NCI-H2196 treated with DMSO at 0.1 percent for 48 hours (cell line): ENCODE measurements around the gene MTX2.

Source experiments
- DNase-seq: peaks from one replicate; lab custom pipeline; 2025; ENCODE audit not compliant: unreplicated experiment; lab: John Stamatoyannopoulos, UW

MTX2 gene

GRCh38 chr2:176269319-176270099 lies at the start of gene MTX2:
TSS of gene MTX2 (plus strand) at chr2:176269442. CDS start at chr2:176269630, 188 bp downstream.
- DNase-seq: peak; percentile 80

DNA sequence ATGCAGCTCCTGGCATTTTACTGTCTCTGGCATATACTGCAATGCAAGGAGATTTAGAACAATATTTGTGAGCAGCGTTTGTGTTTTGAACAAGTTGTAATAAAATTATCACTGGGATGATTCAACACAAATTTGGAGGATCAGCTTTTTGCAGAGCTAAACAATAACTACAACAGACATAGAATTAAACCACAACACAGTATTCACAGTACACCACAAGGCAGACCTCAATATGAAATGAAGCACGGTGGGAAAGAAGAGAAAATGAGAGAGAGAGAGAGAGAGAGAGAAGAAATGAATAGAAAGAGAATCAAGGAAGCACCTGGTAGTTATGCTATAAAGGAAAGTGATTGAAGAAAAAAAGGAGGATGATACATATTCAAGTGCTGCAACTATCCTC lies 41.4 kb upstream of the MTX2 start:
- no peak for DNase-seq

- DNase-seq: no peak
These were observed 35.1 kb upstream of the MTX2 start for GRCh38 chr2:176234156-176234555.

- no peak for DNase-seq
These were observed 34.3 kb upstream of the MTX2 start for GRCh38 chr2:176234940-176235339.

DNA sequence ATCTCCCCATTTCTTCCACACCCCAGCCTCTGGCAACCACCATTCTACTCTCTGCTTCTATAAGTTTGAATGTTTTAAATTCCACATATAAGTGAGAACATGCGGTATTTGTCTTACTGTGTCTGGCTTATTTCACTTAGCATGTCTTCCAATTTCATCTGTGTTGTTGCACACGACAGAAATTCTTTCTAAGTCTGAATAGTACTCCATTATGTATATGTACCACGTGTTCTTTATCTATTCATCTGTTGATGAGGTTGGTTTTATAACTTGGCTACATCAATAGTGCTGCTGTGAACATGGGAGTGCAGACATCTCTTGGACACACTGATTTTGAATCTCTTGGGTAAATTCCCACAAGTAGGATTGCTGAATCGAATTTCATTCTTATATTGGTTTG lies 31.8 kb upstream of the MTX2 start:
- DNase-seq: no peak

GRCh38 chr2:176239031-176239430 lies 30.2 kb upstream of the MTX2 start:
- DNase-seq: no peak

- no peak for DNase-seq
These were observed 28.9 kb upstream of the MTX2 start for GRCh38 chr2:176240301-176240700.

GRCh38 chr2:176242276-176242675 lies 27.0 kb upstream of the MTX2 start:
- no peak for DNase-seq

DNA sequence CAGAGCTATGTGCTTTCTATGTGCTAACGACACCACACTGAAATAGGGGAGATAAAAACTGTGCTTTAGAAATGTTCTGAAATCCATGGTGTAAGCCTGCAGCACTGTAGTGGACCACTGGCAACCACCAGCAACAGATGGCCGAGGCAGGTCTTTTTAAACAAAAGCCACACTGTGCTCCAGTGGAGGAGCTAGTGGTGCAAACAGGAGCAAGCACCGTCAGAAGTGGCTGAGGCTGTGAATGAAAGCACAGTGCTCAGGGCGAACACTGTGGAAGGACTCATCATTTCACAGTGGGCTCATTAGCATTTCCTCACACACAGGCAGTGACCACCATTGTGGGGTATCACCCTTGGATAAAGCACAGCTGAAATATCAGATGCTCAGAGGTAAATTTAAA lies 22.9 kb upstream of the MTX2 start:
- no peak for DNase-seq

DNA sequence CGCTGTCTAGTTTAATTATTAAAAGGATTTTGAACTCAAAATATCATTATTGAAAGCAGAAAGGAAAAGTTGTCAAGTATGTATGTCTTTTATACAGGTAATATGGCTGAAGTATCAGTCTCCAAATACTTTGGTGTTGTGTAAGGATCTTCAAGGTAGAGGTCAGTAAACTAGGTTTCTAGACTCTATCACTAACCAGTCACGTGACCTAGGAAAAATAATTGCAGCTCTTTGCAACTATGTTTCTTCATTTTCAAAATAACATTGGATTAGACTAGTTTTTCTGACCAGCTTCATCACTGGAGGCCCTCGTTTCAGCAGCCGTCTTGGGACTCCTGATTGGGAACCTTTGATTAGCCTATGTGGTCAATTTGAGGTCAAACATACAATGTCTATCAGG lies 21.4 kb upstream of the MTX2 start:
- no peak for DNase-seq

DNA sequence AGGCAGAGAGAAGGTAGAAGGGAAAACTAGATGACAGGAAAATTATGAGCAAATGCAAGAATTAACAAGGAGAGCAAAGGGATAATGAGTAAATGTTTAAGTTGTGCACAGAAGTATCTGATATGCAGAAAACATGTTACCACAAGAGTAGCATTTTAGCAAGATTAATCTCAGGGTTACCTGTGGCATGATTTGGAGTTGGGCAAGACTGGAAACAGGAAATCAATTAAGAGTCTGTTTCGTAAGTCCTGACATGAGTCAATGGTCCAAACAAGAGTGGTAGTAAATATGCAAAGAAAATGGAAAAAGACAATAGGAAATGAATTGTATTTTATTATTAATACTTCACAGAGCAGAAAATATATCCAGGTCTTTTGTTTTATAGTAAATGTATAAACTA lies 17.3 kb upstream of the MTX2 start:
- no peak for DNase-seq

DNA sequence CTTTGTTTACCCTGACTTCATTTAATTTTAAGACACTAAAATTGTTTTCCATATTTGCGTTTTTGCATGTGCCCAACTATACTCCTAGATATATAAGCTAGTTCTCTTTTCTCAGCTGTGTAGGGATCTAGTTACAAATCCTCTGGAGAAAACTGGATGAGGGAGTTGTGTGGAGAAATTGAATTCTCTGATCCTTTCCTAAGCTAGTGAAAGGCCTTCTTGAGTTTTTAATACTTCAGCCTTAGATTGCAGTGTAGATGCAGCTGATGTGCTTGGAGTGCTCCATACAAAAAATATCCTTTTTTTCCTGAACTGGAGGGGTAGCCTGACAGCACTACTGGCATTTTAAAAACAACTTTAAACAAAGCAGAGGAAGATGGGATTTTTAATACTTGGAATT lies 8.6 kb upstream of the MTX2 start:
- no peak for DNase-seq

- no peak for DNase-seq
These were observed 8.1 kb upstream of the MTX2 start for GRCh38 chr2:176261136-176261535.

DNA sequence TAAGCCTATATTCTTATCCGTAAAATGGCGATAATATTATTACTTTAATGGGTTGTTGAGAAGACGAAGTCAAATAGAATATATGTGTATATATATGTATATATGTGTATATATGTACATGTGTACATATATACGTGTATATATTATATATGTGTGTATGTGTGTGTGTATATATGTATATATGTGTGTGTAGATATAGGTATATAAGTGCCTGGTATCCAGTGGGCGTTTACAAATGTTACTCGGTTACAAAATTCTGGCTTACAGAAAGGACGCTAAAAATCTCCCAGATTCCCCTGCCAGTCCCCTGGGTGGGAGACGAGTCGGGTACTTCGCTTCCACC lies 295 bp upstream of the MTX2 start:
- no peak for DNase-seq

DNA sequence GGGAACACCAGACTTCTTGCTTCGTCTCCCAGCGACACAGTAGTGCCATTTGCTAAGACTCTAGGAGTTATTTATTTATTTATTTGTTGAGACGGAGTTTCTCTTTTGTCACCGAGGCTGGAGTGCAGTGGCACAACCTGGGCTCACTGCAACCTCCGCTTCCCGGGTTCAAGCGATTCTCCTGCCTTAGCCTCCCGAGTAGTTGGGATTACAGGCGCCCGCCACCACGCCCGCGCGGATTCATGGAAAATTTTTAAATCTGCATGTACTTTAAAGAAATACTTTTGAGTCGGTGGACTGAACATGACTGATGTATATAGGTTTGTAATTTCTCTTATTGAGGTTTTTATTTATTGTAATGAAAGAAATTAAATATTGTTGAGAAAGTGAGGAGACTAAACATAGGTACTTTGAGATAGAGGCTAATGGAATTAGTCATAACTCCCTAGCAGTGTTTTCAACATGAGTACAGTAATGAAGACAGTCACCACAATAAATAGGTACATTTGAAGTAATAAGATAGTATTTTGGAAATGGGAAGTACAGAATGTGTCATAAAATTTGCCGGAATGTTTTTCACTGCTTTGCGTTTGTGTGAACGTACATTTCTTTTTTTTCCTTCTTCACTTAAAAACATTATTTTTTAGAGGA lies 983 bp downstream of the MTX2 start:
- DNase-seq: no peak

DNA sequence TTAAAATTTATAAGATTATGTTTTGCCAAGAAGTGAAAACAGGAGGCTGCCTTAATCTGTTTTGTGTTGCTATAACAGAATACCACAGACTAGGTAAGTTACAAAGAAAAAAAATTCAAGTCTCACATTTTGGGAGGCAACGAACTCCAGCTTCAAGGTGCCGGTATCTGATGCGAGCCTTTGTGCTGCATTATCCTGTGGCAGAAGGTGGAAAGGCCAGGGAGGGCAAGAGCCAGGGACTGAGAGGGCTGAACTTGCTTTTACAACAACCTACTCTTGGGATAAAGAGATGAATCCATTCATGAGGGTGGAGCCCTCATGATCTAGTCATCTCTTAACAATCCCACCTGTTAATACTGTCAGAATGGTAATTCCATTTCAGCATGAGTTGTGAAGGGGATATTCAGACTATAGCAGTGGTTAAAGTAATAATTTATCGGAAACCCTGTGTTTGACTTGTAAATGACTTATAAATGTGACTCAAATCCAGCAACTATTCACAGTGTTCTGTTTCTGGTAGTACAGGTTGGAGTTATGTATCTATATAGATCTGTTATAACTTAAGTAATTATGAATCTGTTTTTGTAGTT lies 3.7 kb downstream of the MTX2 start:
- no peak for DNase-seq

GRCh38 chr2:176278927-176279326 lies 9.7 kb downstream of the MTX2 start:
- DNase-seq: no peak

DNA sequence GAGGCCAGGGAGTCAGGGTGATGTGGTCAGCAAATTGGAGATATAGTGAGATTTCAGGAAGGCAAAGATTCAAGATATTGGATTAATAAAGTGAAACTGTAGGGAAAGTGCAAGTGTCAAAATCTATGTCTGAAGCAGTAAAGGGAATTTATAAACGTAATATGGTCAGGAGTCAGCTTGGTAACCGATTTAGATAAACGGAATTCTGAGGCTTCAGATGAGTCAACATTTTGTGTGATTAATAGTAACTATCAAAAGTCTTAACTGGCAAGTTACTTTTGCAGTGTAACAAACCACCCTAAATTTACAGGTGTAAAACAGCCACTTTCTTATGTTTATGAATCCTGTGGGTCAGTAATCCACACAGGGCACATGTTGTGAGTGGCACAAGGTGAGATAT lies 10.9 kb downstream of the MTX2 start:
- no peak for DNase-seq

DNA sequence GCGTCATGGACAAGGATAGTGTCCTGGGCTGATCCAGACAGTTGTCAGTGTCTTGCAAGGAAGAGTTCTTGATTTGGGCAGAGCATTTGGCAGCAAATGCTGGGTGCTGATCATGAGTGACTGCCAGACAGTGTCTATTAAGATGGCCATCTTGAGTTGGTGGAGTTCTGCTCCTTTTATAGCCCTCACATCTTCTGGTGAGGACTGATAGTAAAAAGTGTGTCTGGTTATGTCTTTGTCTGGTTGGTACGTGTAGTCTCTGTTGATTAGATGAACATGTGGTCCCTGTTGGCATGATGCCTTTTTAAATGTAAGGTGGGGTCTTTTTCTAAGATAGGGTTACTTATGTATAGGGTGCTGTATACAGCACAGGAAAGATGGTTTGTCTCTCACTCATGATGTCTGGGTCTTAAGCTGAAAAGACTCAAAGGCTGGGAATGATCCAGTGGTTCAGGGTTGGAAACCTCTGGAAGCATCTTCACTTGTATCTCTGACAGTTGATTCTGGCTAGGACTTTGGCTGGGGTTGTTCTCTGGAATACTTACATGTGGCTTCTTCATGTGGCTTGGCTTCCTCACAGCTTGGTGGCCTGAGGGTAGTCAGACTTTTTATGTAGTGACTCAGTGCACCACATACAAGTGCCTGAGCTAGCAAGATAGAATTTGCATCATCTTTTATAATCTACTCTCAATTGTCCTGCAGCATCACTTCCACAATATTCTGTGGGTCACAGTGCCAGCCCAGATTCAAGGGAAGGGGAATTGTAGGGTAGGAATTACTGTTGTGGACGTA lies 11.8 kb downstream of the MTX2 start:
- no peak for DNase-seq

DNA sequence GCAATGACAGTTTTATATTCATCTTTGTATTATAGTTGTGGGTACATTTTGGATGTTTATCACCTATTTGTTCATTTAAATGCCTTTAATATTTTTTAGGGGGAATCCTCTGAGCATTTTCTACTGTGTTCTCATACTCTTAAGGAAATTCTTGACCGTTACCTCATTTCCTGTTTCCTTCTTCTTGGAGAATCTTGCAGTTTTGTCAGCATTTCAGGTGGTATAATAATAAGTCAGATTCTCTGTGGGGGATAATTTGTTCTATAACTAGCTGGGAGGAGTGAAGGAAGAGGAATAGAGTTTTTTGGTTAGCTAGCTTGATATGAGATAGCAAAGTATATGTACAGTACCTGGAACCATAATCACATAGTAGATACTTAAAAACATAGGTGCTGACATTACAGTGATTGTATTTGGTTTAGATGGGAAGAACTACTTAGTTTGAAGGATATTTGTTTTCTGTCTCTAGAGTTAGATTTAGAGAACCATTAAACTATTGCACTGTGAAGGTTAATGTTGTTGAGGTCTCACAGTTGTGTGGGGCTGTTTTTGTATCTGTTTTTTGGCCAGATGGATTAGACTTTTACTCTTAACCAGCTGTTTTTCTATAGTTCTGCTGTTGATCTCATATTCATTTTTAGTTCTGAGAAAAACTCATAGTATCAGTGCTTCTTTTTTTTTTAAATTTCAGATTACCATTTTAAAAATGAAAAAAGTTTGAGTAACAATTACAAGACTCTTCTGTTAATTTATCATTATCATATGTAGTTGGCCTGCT lies 14.2 kb downstream of the MTX2 start:
- DNase-seq: no peak

GRCh38 chr2:176284461-176285049 lies 15.3 kb downstream of the MTX2 start:
- no peak for DNase-seq
